Nephron (organoid): ENCODE data around the gene ZDHHC14.
"Not testable (repeated sequence)": the region's sequence is repeated elsewhere in the genome, so short reads cannot be mapped to it uniquely, and the experiment has no call there.

Experiments used
- H3K27ac Mint-ChIP-seq, 3 experiments: 2 replicates each; pipeline ENCODE4 v1.8.0; 2020; ENCODE audit warnings: mixed read lengths in 3 of 3, mild to moderate bottlenecking in 2 of 3, moderate library complexity in 1 of 3
- H3K27me3 Mint-ChIP-seq: 2 replicates; pipeline ENCODE4 v1.8.0; 2021; ENCODE audit warnings: low read depth, mild to moderate bottlenecking, moderate library complexity, mixed read lengths
- H3K36me3 Mint-ChIP-seq: 2 replicates; pipeline ENCODE4 v1.8.0; 2020; ENCODE audit warnings: low read depth, mixed read lengths
- H3K4me1 Mint-ChIP-seq: 2 replicates; pipeline ENCODE4 v1.8.0; 2020; ENCODE audit warnings: mixed read lengths
- H3K4me3 Mint-ChIP-seq, 3 experiments: 2 replicates each; pipeline ENCODE4 v1.8.0; 2020; ENCODE audit warnings: mild to moderate bottlenecking in 3 of 3, mixed read lengths in 3 of 3, moderate library complexity in 2 of 3
- H3K9me3 Mint-ChIP-seq: 2 replicates; pipeline ENCODE4 v1.8.0; 2020; ENCODE audit warnings: mixed read lengths
- CTCF ChIP-seq, 3 experiments: fragments of 200-600 bp; sonication (generic); IDR thresholded peaks; one replicate each; pipeline ENCODE4 v1.5.0; 2021; ENCODE audit warnings: antibody characterized with exemption in 3 of 3; ENCODE audit not compliant: unreplicated experiment in 3 of 3

ZDHHC14 gene

GRCh38 chr6:157699777-157700636 lies 319.0 kb downstream of the ZDHHC14 start:
- peaks cover 10% of the 10 kb centered on the region for H3K27me3 Mint-ChIP-seq
- peaks cover 2% of the 10 kb centered on the region for H3K9me3 Mint-ChIP-seq
- no peaks in the 10 kb centered on the region for H3K36me3 Mint-ChIP-seq
- H3K4me1 Mint-ChIP-seq: no peaks in the 10 kb centered on the region
- H3K4me3 Mint-ChIP-seq: no peak overlapping the region
- no peak overlapping the region for H3K27ac Mint-ChIP-seq
- TF ChIP-seq CTCF (IDR thresholded peaks at IDR 0.05; ENCODE audit: unreplicated experiment in 3 of 3): no peak

- H3K27ac Mint-ChIP-seq, H3K4me3 Mint-ChIP-seq, H3K4me1 Mint-ChIP-seq, H3K9me3 Mint-ChIP-seq, H3K36me3 Mint-ChIP-seq: not testable (repeated sequence)
- peaks cover 13% of the 10 kb centered on the region for H3K27me3 Mint-ChIP-seq
Observed at GRCh38 chr6:157706351-157706750, 325.4 kb downstream of the ZDHHC14 start.

- peaks cover 13% of the 10 kb centered on the region for H3K27me3 Mint-ChIP-seq
- no peaks in the 10 kb centered on the region for H3K36me3 Mint-ChIP-seq
- H3K4me1 Mint-ChIP-seq: no peaks in the 10 kb centered on the region
- H3K27ac Mint-ChIP-seq: no peak overlapping the region
- TF ChIP-seq CTCF (IDR thresholded peaks at IDR 0.05; ENCODE audit: unreplicated experiment in 3 of 3): no peak
- H3K4me3 Mint-ChIP-seq: no peak overlapping the region
- peaks cover 2% of the 10 kb centered on the region for H3K9me3 Mint-ChIP-seq
Observed at GRCh38 chr6:157706883-157707282, 325.9 kb downstream of the ZDHHC14 start.

- no peak overlapping the region for H3K4me3 Mint-ChIP-seq
- no peak for TF ChIP-seq CTCF (IDR thresholded peaks at IDR 0.05; ENCODE audit: unreplicated experiment in 3 of 3)
- no peak overlapping the region for H3K27ac Mint-ChIP-seq
- no peaks in the 10 kb centered on the region for H3K36me3 Mint-ChIP-seq
- peaks cover 13% of the 10 kb centered on the region for H3K27me3 Mint-ChIP-seq
- peaks cover 2% of the 10 kb centered on the region for H3K9me3 Mint-ChIP-seq
- H3K4me1 Mint-ChIP-seq: no peaks in the 10 kb centered on the region
Observed at GRCh38 chr6:157707576-157707975, 326.6 kb downstream of the ZDHHC14 start.

GRCh38 chr6:157708239-157708638 lies 327.2 kb downstream of the ZDHHC14 start:
- Mint-ChIP-seq H3K36me3 (no peaks in the 10 kb centered on the region), H3K27me3 (peaks cover 13% of the 10 kb centered on the region), H3K27ac (no peak overlapping the region), H3K9me3 (peaks cover 2% of the 10 kb centered on the region), H3K4me1 (no peaks in the 10 kb centered on the region), H3K4me3 (no peak overlapping the region)
- TF ChIP-seq CTCF (IDR thresholded peaks at IDR 0.05; ENCODE audit: unreplicated experiment in 3 of 3): no peak

- peaks cover 2% of the 10 kb centered on the region for H3K9me3 Mint-ChIP-seq
Observed at GRCh38 chr6:157708933-157709332, 327.9 kb downstream of the ZDHHC14 start.

More at GRCh38 chr6:157708933-157709332, 327.9 kb downstream of the ZDHHC14 start:
- peaks cover 13% of the 10 kb centered on the region for H3K27me3 Mint-ChIP-seq
- no peak overlapping the region for H3K4me3 Mint-ChIP-seq
- TF ChIP-seq CTCF (IDR thresholded peaks at IDR 0.05; ENCODE audit: unreplicated experiment in 3 of 3): no peak
- peaks cover 2% of the 10 kb centered on the region for H3K4me1 Mint-ChIP-seq
- H3K36me3 Mint-ChIP-seq: no peaks in the 10 kb centered on the region
- no peak overlapping the region for H3K27ac Mint-ChIP-seq
